HG02884 (cell line): ENCODE data around the gene EFNA5.

ENCODE experiments used
- ATAC-seq: cut with Tn5 transposase; IDR thresholded peaks from one replicate; pipeline ENCODE4 v1.9.1; 2021; ENCODE audit warnings: mild to moderate bottlenecking, moderate library complexity; ENCODE audit not compliant: unreplicated experiment

Gene EFNA5

DNA sequence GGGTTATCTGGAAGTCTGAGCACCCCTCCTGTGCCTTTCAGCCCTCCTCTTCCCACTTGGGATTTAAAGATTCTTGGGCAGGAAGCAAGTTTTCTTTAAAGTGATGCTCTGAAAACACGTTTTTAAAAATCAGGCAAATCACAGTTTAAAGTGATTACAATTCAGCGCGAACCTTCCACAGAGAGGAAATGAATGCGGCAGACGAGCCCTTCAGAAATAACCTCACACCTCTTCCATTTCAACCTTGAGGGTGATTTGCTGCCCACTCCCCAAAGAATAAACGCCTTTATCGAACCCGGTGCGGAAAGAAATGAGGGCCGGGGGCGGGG, 2.3 kb upstream of the EFNA5 start:
- ATAC-seq: no peak

DNA sequence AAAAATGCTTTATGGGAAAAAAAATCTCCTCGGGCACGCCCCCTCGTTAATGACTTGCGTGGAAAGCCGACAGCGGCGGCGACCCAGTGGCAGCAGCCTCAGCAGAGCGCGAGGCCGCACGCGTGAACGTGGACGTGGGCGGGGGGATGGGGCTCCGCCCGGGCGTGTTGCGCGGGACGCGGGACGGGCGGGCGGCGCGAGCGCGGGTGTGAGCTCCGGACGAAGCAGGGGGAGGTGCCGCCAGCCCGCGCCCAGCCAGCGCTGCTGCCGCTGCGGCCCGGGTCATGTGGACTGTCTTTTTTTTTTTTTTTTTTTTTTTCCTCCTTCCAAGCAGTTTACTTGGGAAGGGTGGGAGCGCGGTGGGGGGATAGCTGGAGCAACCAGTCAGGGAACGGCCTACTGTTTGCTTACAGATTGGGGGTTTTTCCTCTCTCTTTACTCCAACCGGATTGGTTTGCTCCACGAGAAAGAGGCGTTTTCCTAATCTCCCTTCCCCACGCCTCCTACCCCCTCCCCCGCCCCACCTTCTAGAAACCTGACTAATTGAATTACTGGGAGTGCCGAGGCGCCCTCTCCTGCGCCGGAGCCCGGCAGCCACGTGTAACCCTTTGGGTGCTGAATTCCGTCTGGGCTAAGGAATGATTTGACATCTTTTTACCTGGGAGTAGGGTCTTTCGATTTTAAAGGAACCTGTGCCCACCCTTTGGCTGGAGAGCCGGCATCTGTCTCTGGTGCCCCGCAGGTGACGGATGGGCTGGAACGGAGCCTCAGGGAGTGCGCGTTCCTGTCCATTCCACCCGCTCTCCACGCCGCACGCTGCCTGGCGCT, 1.7 kb upstream of the EFNA5 start:
- ATAC-seq: no peak

DNA sequence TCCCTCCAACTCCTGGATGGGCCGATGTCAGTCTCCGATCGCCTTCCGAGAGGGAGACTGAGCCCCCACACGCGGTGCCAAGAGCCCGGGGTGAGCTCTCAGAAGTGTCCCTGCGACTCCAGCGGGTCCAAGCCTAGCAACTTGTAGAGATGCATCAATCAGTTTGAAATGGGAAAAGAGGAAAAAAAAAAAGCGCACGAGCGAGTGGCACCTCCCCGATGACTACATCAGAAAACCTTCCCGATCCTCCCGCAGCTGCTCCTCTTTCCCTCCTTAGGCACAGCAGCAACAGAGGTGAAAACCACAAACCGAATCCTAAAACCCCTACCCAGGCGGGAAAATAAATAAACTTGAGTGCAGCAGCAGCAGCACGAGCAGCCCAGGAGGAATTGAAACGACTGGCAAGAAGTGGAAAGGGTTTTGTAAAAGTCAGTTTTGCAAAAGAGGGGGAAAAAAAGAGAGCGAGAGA, 1.0 kb upstream of the EFNA5 start:
- no peak for ATAC-seq

DNA sequence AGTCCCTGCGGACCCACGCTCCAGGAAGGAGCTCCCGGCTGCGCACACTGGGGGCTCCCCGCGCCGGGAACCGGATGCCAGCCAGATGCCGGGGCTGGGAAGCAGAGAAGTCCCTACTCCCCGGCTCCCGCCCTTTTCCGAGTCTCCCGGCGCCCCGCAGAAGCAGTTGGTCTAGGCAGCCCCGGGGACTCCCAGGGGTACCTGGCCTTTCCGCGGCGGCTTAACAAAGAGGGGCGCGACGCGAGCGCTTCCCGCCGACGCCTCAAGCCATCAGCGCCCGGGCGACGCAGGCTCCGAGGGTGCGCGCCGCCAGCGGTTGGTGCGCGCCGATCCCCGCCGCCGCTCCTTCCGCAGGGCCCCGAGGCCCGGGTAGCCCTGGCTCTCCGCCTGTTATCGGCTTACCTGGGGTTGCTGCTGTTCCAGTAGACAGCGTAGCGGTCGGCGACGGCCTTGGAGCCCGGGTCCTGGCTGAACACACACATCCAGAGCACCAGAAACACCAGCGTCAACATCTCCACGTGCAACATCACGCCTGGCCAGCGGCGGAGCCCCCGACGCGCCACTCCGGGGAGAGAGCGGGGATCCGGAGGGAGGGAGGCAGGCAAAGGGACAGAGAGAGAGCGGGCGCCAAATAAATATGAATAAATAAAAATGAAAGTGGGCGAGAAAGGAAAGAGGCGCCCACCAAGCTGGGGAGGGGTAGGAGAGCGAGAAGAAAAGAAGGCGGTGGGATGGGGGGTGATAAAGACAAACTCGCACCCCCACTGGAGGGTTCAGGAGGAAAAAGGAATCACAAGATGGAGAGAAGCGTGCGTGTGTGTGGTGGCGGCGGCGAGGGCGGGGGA, 428 bp downstream of the EFNA5 start:
- ATAC-seq: no peak

DNA sequence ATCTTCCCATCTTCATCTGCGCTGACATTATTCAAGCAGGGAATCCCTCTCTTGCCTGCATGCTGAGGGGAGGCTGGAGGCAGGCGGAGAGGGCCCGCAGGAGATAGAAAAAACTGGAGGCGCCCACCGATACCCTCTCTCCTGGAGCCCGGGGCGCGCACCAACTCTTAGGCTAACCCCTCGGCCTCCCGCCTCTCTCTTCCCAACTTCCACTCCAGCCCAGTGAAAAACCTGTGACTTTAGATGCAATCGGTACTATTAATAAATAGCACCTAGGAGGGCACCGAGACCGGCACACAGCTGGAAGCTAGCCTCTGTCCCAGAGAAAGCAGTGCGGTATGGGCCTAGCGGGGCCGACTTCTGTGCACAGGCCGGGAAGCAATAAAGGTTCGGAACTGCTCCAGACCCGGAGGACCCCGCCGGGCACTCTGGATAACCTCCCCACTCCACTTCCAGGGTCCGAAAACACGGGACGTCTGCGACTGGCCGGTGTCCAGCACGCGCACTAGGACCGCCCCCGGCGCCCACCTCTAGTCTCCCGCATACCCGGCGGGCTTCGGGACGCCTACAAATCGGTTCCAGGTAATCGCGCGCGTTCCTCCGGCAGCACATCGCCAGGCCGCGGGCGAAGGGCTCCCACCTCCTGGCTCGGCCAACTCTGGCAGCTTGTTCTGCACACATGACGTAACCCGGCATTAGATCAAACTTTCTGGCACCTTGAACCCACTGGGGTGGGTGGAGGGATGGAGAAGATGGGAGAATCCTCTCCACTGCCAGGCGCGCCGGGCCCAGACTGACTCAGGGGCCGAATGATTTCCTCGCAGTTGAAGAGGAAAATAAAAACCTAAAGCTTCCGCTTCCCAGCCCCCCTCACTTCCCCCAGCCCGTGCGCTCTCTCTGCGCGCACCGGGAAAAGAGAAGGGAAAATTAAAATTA, 1.4 kb downstream of the EFNA5 start:
- ATAC-seq: no peak

DNA sequence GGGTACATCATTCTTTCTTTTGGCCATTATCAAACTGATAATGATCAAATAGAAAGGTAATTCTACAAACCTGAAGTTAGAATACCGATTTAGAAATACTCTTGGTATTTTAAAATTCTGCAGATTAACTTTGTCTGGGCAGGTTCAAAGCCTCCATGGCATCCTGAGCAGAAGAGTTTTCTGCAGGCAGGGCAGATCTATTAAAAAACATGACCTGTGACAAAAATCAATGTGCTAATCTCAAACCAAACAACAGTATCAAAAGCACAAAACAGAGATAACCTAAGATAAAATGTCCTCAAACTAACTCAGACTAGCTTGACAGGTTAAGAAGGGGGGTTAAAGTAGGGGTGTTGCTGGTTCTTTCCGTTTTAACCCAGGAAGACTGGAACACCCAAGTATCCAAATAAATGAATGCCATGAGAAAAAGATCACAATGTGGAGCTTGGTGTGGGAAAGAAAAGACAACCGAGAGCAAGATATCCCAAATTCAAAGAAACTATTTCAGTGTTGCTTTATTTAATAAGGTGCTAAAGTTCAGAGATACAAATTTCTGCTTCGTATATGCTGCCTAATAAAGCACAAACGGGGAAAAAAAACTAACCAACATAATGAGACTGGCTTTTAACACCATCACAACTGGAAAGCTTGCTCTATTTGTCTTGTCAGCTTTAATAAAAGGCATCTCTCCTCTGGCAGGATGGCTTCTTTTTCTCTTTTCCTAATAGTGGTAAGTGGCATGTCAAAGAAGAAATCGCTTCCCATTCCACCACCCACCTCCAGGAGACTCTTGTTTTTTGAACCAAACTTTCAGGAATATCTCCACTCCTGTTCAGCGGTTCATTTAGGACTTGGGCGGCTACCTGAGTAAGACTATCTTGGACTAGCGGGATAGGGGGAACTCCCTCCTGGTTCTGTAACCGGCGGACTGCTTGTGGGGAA, 2.3 kb downstream of the EFNA5 start:
- no peak for ATAC-seq

DNA sequence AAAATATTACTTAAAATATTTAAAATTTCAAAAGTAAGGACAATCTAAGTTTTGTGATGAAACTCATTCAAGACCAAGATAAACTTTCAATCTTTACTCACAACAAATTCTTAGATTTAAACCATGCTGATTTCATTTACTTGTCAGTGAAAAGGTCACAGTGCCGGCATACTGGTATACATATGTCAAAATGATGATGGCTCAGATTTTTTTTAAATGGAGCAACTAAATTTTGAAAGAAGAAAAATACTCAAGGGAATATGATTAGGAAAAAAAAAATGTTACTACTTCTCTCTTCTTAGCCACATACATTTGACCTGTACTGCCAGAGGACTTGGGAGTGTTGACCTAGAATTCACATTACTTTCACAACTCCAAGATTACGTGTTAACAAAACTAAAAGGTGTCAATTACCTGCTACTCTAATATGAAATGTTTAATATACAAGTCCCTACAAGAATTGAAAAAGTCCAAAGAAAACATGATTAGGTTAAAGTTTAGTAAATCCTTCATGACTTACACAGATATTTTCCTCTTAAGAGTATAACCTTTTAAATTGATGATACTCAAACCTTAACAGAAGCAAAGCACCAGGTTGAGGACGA, 4.6 kb downstream of the EFNA5 start:
- no peak for ATAC-seq

DNA sequence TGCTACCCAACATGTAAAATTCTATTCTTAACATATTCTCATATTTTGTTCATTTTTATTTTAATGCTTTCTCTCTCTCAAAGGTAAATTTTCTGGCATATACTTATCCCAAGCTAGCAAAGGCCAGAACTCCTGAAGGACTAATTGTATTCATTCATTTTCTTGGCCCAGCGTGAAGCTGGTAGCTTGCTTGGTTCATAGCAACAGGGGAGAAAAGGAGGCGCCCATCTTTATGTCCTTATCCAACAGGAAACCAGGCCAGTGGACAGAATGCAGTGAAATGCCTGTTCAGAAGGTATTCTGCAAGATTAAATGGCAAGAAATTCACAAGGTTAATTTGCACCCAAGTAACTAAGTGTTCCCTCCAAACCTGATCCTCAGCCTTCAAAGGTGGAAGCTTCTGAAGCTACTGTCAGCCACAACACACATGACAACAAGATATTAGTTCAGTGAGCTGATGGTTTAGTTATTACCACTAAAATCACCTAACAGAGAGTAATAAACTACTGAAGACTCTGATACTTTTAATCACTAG, 5.6 kb downstream of the EFNA5 start:
- ATAC-seq: no peak

DNA sequence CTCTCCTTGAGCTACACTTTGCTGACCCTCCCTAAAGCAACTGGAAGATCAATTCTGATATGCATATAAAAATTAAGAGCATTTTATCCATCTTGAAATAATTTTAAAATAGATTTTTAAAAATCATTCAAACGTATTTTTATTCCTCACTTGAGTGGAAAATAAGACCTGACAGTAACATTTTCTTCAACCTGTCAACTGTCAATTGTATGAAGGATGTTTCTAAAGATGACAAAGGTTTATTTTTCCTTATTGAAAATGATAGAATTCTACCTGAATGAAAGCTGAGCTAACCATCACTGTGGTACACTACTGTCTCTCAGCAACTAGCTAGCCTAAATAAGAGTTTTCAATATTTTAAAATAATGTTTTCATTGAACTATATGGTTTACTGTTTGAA, 7.0 kb downstream of the EFNA5 start:
- no peak for ATAC-seq

DNA sequence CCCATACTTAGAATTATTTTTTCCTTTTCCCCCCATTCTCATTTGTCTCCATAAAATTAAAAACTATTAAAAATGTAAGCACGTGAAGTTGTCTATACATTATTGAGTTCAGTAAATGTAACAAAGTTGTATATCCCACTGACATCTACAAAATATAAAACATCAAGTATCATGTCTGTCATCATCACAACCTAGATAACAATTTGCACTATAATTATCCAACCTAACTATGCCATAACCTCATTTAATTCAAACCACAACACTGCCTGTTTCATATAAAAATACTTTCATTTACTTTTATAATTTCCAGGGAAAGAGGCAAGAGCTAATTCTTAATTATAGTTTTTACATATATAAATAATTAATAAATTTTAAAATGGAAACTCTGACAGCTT, 9.1 kb downstream of the EFNA5 start:
- ATAC-seq: no peak

DNA sequence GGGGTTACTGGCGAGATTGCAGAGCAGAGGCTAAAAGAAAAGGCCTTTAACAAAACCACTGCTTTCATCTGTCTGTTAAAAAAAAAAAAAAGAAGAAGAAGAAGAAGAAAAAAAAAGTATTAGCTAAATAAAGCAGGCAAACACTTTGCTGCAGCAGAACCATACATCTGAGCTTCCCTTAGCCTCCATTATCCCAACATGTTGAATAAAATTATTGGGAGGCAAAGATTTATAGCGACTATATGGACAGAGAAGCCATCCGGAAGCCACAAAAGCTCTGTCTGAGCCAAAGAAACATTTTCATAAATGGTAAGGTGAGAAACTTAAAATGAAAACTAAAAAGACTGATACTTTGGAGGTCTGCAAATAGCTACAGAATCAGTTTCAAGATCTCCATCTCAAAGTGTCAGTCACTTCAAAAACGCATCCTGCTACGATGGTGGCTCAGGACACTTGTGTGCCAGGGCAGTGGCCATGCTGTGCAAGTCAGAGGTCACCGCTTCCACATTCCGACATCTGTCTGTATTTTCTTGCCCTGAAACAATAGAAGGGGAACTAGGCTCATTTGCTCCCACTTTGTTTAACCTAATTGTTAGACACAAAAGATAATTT, 9.6 kb downstream of the EFNA5 start:
- no peak for ATAC-seq

DNA sequence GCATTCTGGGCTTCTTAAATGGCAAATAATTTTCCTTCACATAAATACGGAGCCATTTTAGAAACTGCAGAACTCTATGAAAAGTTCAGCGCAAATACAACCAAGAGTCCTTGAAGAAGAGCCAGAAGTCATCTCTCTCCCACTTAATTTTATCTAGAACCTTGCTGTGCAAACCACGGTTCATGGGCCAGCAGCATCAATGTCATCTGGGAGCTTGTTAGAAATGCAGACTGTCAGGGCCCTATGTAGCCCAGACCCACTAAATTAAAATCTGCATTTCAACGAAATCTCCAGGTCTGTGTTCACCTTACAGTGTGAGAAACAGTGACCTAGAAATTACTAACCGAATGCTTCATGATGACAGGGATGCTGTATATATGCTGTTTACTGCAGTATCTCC, 12.2 kb downstream of the EFNA5 start:
- ATAC-seq: no peak

DNA sequence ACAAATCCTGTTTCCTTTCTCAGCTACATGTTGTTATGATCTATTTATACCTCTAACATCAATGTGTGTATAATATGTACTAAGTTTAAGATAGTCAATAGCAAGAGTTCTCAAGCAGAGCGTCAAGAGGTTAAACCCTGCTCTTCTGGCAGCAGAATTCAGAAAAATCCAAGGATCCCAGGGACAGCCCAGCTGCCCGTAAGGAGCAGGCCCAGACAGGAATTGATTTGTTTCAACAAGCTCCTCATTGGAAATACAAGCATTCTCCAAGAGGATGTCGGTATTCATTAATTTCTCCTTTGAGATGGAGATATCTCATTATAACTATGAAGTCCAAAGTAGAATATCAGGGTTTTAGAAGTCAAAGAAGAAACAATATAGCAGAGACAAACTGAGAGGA, 14.9 kb downstream of the EFNA5 start:
- no peak for ATAC-seq

DNA sequence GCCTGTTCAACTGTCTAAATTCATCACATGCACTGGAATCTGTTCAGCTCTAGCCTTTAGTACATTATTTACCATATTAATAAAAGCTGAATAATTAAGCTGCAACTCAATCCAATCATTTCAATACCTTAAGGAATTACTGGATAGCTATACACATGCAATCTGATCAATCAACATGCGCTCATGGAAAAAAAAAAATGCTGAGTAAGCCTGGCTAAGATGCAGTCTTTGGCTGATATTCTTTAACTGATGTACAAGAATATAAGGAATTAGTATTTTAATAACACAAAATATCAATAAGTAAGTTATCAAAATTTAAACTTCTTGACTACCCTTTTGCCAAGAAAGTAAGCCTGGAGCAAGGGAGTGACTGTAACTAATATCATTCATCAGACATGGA, 15.9 kb downstream of the EFNA5 start:
- no peak for ATAC-seq

DNA sequence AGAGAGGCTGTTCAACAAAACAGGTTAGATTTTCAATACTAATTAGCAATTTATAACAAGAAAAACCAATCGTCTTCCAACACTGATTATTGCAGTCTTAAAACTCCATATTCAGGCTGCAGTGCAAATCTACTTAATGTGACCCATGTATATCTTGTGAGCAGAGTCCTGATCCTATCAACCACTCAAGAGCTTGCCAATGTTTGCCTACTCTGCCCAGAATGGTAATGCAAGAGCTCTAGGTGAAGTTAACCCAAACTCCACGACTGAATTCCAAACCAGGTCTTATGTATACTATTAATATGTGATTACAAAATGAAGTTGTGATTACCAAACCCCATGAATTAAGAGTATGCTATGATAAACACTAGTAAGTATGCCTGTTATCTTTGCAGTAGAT, 17.1 kb downstream of the EFNA5 start:
- no peak for ATAC-seq

DNA sequence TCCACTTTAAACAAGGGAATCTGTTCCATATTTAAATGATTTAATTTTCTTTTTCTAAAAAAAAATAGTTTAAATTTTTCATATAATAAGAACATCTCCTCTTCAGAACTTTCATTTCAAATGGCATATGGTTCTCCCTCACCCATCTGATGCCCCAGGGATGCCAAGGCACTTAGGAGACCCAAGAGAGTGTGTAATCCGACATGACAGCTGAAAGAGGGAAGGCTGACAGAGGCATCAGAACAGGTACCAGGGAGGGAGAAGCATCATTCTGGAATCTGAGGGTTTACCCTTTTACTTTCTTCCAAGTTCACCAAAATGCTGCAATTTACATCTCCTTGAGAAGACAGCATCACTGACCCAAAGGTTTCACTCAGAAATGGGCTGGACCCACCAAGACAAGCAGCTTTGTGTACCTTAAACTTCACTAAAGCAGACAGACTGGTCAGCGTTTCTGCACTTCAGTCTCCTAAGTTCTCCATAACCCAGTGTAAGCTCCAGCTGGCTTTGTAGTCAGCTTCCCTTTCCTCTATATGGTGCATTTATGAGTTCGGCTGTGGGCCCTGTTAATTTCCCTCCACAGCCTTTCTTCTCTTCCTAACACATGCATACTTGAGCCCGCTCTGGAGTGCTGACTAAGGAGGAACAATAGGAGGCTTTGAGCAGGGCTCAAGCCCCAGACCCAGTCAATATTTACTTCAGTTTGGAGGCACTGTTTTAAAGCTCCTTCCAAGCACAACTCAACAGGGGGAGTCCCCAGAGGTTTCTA, 17.7 kb downstream of the EFNA5 start:
- ATAC-seq: no peak

DNA sequence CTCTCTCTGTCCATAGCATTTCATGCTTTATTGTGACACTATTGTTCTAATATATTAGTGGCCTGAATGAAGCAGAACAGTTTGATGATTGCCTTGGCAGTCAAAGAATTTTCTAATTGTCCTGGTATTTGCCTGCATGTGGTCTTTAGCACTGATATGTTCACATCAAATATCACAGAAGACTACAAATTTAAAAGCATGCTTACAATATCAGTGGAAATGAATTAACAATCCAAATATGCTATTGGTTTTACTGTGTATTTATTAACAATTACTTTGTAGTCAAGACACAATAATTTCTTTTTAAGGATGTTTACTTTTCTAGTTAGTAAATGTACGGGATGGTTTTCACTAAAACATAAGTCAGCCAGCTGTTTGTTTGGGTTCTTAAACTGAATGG, 18.3 kb downstream of the EFNA5 start:
- no peak for ATAC-seq

DNA sequence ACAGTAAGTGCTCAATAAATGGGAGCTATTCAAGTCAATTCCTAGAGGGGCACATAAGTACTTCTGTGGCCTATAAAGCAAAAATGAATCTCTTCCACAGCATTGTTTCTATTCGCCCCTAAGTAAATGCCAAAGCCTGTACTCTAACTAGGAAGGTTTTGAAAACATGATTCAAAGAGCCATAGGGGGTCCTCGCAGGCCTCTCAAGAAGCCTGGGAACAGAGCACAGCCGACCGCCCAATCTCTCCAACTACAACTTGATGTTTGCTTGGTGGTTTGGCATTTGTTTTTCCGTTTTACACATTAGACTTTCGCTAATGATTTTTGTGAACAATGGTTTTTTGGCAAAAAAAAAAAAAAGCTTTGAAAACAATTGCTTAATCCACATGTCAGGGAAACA, 19.4 kb downstream of the EFNA5 start:
- ATAC-seq: no peak
